Body of pancreas (tissue), 4 donors: ENCODE results near the gene NAA38. TPM values are rescaled to one million over a fixed set of nuclear protein-coding genes. Genes with fewer than 3 reads are reported as not detected.
A peak's percentile ranks its signal among the peaks of the same experiment; 100 is the strongest.

ENCODE experiments used
- ATAC-seq: fragments of 150-250 bp; one replicate; pipeline ENCODE4 v1.9.1; 2016
- DNase-seq, 4 donors: peaks; one replicate each; pipeline ENCODE4 v3.0.0-alpha.2; 2019
- H3K27ac ChIP-seq, 4 donors: fragments of 200-600 bp; sonication (generic); 1 replicate in 3 of 4; 2 replicates in 1 of 4; pipeline versions ENCODE4 v1.5.1 to v1.6.1; 2016 to 2019; ENCODE audit warnings: mild to moderate bottlenecking in 1 of 4, mixed read lengths in 1 of 4, moderate library complexity in 1 of 4
- H3K27me3 ChIP-seq, 2 donors: fragments of 200-600 bp; sonication (generic); one replicate each; pipeline ENCODE4 v1.6.0; 2016; ENCODE audit warnings: mild to moderate bottlenecking in 1 of 2
- H3K36me3 ChIP-seq, 2 donors: fragments of 200-600 bp; sonication (generic); replicated peaks in 1 of 2; 2 replicates each; pipeline ENCODE4 v1.5.1; 2016; ENCODE audit warnings: low read depth in 2 of 2; ENCODE audit not compliant: insufficient read depth in 1 of 2
- H3K4me1 ChIP-seq: fragments of 200-600 bp; sonication (generic); one replicate; pipeline ENCODE4 v1.6.0; 2016
- H3K4me3 ChIP-seq, 2 donors: fragments of 200-600 bp; sonication (generic); 1 replicate in 1 of 2; 2 replicates in 1 of 2; pipeline ENCODE4 v1.5.1; 2016 to 2019
- H3K9me3 ChIP-seq, 3 donors: fragments of 200-600 bp; sonication (generic); 1 replicate in 2 of 3; 2 replicates in 1 of 3; pipeline ENCODE4 v1.5.1; 2016
- CTCF ChIP-seq, 7 experiments: fragments of 450-650 bp in 4 of 7; fragments of 200-600 bp in 3 of 7; sonication (generic) in 3 of 7; IDR thresholded peaks; one replicate each; pipeline ENCODE4 v1.5.1; 2016 to 2019; ENCODE audit warnings: antibody characterized with exemption in 7 of 7
- POLR2A ChIP-seq, 3 donors: fragments of 450-650 bp; IDR thresholded peaks; one replicate each; pipeline ENCODE4 v1.6.1; 2016; ENCODE audit warnings: antibody characterized with exemption in 3 of 3, mild to moderate bottlenecking in 2 of 3
- WGBS, 2 donors: methylation state at CpG; one replicate each; pipeline ENCODE4 v1.1.5; 2017; 5-methylcytosine and 5-hydroxymethylcytosine counted together
- intact Hi-C: fragments of 100-400 bp; cut with DNase I; formaldehyde crosslinking; loops from one replicate; pipeline ENCODE4 v1.15.1; 2023
- total RNA-seq, 2 donors: library from RNA; depleted of rRNA; stranded (reverse); fragments of >200 nt; gene quantifications; one replicate each; pipeline ENCODE4 v1.1.0, GENCODE V29; 2016

NAA38 gene
- total RNA-seq, 2 donors from 2014 or later: 25.7 to 50.1 TPM

GRCh38 chr17:7841396-7841914 is 15.9 kb downstream of the NAA38 start:
- 2 to 4% methylated on average over 22 to 34 of the region's 34 CpGs for WGBS, 2 donors

GRCh38 chr17:7840875-7841274 is 16.5 kb downstream of the NAA38 start:
- H3K27ac ChIP-seq: peak overlapping the region; percentile 95 to 100 (median 98)

More at GRCh38 chr17:7841396-7841914, 15.9 kb downstream of the NAA38 start:
- H3K4me3 ChIP-seq: peak overlapping the region; percentile 46 to 88
- no peaks in the 10 kb centered on the region for H3K9me3 ChIP-seq
- ATAC-seq (peak; percentile 48), DNase-seq (peak; percentile 90 to 93 (median 92))
- intact Hi-C loops: no loop called here
- H3K4me1 ChIP-seq: peaks cover 62% of the 10 kb centered on the region
- H3K27me3 ChIP-seq: no peaks in the 10 kb centered on the region
- peaks cover 0 to 5% of the 10 kb centered on the region in 2 donors for H3K36me3 ChIP-seq
- TF ChIP-seq POLR2A (IDR thresholded peaks at IDR 0.05): peak; percentile 17 to 79 (median 72)
- peak in 3 of 7 experiments; percentile 1 to 27 (median 23) for TF ChIP-seq CTCF (IDR thresholded peaks at IDR 0.05)
- peak overlapping the region; percentile 95 to 100 (median 98) for H3K27ac ChIP-seq

DNA sequence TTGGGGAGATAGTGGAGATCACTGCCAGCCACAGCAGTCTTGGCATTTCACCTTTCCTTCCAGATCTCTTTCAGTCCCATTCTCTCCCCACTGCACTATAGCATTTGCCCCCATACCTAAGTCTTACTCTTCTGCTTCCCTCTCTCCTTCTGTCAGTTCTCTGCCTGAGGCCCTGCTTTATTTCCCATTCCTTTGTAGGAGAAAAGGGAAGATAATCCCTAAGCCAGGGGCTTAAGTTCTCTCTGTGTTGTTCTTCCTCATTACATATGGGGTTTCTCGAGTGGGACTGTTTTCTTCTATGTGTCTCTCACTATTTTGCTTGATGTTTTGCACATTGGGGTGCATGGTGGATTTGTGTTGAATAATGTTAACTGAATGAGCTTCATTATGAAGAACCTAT is 16.9 kb downstream of the NAA38 start:
- H3K9me3 ChIP-seq: no peaks in the 10 kb centered on the region
- H3K27me3 ChIP-seq: no peaks in the 10 kb centered on the region
- WGBS, 2 donors: 25 to 50% methylated on average over 1 of the region's 1 CpG
- DNase-seq (no peak), ATAC-seq (no peak)
- H3K4me3 ChIP-seq: no peak overlapping the region
- intact Hi-C loops: no loop called here
- no peaks in the 10 kb centered on the region for H3K36me3 ChIP-seq
- peaks cover 58% of the 10 kb centered on the region for H3K4me1 ChIP-seq
- TF ChIP-seq CTCF (IDR thresholded peaks at IDR 0.05) (no peak), POLR2A (IDR thresholded peaks at IDR 0.05) (no peak)
- peak overlapping the region in 3 of 4 donors; percentile 98 to 100 (median 99) for H3K27ac ChIP-seq

More at GRCh38 chr17:7840875-7841274, 16.5 kb downstream of the NAA38 start:
- no peak overlapping the region for H3K4me3 ChIP-seq
- no peaks in the 10 kb centered on the region for H3K9me3 ChIP-seq
- H3K36me3 ChIP-seq: peaks cover 0 to 1% of the 10 kb centered on the region in 2 donors
- WGBS, 2 donors: 44 to 67% methylated on average over 1 of the region's 1 CpG
- no peak for DNase-seq
- H3K4me1 ChIP-seq: peaks cover 62% of the 10 kb centered on the region
- ATAC-seq: no peak
- intact Hi-C loops: no loop called here
- no peaks in the 10 kb centered on the region for H3K27me3 ChIP-seq
- TF ChIP-seq CTCF (IDR thresholded peaks at IDR 0.05) (no peak), POLR2A (IDR thresholded peaks at IDR 0.05) (no peak)

GRCh38 chr17:7839876-7840261 is 17.5 kb downstream of the NAA38 start:
- DNase-seq (no peak), ATAC-seq (no peak)
- Histone ChIP-seq H3K36me3 (no peaks in the 10 kb centered on the region), H3K27me3 (no peaks in the 10 kb centered on the region), H3K4me1 (peaks cover 53% of the 10 kb centered on the region), H3K4me3 (no peak overlapping the region), H3K27ac (peak overlapping the region in 3 of 4 donors; percentile 99 to 100 (median 100)), H3K9me3 (no peaks in the 10 kb centered on the region)
- TF ChIP-seq POLR2A (IDR thresholded peaks at IDR 0.05) (no peak), CTCF (IDR thresholded peaks at IDR 0.05) (no peak)
- WGBS, 2 donors: 52 to 62% methylated on average over 2 of the region's 2 CpGs
- intact Hi-C loops: no loop called here
